Stimulated activated CD8-positive, alpha-beta memory T cell treated with anti-CD3 and anti-CD28 coated beads, Interleukin-2, amount 100 ng/mL, for 48 hours (primary cell): ENCODE results near the gene UBE2M.
A peak's percentile ranks its signal among the peaks of the same experiment; 100 is the strongest.

ENCODE experiments used
- DNase-seq, 2 donors: peaks; one replicate each; pipeline ENCODE4 v3.0.0-alpha.2; 2020; ENCODE audit warnings: low read depth in 2 of 2

Gene UBE2M

DNA sequence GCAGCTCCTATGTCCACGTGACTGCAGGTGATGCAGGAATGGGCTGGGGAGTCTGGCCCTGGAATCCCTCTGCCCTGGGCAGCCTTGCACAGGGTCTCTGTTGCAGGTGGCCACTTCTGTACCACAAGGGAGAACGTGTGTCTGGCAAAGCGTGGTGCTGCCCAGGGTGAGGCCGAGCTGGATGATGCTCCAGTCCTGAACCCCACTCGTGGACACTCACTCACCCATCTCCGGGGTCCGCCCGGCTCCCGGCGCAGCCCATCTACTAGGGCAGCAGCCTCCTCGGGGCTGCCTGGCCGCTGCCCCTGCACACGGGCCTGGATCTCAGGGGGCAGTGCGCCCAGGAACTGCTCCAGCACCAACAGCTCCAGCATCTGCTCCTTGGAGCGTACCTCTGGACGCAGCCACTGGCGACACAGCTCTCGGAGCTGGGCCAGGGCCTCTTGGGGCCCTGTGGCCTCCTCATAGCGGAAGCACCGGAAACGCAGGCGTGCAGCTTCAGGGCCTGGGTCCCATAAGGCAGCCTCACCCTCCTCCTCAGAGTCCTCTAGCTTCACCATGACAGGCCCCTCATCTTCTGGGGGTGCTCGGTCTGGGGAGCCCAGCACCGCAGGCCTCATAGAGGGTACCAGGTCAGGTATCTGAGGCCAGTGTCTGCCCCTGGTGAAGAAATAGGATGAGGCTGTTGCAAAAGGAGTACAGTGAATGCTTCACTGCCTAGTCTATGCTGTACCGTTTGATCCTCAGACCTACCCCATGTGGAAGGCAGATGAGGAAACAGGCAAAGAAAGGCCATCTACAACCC, 12.6 kb upstream of the UBE2M start:
- DNase-seq: no peak

DNA sequence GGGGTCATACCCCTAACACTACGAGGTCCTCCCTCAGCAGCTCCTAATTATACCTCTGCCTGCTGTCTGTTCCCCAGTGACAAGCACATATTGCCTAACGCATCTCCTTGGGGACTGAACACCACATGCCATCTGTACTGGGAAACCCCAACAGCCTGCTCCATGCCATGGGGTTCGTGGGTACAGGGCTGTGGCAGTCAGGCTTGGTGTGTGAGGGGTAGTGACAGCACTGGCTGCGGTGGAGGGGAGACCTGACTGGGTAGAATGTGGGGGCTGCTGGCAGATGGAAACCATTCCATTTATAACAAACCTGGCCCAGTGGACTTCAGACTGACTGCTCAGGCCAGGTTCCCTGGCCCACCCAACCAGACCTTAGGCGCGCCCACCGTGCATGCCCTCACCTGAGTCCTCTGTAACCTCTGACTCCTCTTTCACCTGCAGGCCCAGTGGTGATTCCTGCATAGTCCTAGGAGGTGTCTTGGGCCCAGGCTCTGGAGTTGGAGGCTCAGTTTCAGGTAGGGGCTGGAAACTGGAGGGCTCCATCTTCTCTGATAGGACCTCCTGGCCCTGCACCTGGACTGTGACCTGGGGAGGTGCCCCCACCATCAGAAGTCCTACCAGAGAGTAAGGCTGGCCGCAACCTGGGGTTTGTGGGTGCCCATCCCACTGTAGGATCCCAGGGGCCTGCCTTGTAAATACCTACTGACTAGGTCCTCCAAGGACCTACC, 11.7 kb upstream of the UBE2M start:
- DNase-seq: no peak

DNA sequence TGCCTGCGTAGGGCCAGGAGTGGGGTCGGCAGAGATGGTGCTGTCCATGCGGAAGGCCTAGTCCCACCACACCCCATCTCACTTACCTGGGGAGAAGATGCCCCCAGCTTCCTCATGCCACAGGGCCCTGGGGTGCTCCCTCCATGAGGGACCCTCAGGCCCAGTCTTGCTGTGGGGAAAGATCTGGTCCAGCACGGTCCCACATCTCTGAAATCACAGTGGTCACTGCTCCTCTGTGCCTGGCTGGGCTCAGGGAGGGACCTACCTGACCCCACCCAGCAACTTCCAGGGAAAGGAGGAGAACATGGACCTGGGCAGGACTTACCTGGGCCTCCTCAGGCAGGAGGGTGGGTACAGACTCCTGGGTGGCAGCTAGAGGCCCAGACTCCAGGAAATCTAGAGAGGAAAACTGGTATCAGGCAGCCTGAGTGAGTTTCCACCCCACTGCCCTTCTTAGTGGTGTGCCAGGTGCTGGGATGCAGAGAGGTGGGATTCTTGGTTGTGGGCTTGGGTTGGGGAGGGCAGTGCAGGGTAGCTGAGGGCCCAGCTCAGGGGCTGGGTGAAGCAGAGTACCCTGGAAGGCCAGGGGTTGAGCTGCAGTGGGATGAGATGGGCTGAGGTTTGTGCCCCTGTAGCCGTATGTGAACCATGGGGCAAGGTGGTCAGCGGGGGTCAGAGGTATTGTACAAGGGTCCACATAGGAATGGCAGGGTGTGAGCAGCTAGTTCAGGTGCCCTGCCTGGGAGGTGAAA, 11.0 kb upstream of the UBE2M start:
- DNase-seq: no peak

DNA sequence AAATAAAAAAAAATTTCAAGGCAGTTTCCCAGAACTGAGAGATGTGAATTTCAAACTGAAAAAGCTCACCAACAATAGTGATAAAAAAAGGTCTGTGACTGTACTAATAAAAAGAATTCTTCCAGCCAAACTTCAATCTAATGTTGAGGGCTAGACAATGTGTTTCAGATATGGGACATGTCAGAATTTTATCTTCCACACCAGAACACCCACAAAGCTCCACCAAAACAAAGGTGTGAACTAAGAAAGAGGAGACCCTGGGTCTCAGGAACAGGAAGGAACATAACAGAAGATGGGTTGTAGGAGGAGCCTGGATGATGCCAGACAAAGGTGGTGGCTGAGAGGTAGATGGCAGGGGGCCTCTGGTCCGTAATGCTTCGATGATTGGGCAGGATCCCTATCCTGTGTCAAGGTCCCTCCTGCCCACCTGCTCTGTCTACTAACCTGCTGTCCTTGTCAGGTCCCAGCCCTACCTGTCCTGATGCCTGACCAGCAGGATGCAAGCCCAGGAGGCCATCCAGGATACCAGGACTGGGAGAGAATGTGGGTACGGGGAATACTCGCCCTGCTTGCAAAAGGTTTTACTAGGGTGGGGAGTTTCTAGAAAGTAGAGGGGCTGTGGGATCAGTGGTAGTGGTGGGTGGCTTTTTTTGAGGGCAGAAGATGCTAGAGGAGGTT, 10.2 kb upstream of the UBE2M start:
- DNase-seq: no peak

DNA sequence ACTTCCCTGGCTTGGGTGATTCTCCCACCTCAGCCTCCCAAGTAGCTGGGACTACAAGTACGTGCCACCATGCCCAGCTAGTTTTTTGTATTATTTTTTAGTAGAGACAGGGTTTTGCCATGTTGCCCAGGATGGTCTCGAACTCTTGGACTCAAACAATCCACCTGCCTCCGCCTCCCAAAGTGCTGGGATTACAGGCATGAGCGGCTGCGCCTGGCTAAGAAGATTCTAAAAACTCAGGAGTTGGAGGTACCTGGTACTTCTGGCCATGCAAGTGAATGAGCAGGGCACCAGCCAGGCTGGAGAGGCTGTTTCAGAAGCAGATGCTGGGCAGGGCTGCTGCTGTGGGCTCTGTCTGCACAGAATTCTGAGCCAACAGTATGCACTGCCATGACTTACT, 8.6 kb upstream of the UBE2M start:
- no peak for DNase-seq

DNA sequence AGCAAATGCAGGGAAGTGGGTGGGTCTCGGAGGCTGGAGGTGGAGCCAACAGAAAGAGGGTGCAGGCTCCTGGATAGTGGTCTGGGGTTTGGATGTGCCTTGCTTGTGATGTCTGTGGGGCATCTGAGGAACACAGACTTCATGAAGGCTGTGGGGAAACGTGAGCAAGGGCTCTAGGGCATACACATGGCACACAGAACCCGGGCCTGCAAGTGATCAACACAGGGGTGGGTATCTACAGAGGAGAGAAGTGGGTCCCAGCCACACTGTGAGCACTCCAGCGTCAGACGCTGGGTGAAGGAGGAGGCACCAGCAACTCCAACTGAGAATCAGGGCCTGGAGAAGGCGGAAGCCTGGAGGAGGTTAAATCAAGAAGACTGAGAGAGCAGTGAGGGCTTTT, 5.4 kb upstream of the UBE2M start:
- DNase-seq: no peak

DNA sequence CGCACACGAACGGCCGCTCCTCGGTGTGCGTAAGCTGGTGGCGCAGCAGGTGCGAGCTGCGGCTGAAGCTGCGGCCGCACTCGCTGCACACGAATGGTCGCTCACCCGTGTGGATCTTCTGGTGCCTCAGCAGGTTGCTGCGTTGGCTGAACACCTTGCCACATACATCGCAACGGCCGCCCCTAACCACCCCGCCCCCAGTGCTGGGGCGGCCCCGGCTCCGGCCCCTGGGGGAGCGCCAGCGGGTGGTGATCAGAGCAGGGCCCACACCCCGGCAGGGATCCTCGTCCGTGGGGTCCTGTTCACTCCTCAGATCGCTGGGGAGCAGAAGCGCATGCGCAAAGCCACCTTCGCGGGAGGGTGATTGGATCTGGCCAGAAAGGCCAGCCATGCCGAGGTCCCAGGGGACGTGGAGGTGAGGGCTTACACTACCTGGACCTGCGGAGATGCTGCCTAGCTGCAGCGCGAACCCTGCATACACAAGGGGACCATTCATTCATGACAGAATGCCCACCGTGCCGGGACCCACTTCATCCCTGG, 4.7 kb upstream of the UBE2M start:
- peak in 1 of 2 donors; percentile 27 for DNase-seq

DNA sequence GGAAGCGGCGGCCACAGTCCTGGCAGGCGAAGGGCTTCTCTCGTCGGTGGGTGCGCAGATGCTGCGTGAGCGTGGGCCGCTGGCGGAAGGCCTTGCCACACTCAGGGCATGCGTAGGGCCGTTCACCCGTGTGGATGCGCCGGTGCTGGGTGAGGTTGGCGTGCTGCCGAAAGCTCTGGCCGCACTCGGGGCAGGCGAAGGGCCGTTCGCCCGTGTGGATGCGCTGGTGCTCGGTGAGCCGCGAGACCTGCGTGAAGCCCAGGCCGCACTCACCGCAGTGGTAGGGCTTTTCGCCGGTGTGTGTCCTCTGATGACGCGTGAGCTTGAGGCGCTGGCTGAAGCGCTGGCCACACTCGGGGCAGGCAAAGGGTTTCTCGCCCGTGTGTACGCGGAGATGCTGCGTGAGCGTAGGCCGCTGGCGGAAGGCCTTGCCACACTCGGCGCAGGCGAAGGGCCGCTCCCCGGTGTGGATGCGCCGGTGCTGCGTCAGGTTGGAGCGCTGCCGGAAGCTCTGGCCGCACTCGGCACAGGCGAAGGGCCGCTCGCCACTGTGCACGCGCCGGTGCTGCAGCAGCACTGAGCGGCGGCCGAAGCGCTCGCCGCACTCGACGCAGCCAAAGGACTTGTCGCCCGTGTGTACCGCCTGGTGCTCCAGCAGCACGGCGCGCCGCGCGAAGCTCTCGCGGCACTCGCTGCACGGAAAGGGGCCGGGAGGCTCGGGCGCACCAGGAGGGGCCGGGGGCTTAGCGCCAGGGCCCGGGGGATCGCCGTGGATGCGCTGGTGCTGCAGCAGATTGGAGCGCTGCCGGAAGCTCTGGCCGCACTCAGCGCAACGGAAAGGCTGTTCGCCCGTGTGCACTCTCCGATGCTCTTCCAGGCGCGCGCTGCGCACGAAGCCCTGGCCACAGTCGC, 4.0 kb upstream of the UBE2M start:
- peak in 1 of 2 donors; percentile 37 for DNase-seq

DNA sequence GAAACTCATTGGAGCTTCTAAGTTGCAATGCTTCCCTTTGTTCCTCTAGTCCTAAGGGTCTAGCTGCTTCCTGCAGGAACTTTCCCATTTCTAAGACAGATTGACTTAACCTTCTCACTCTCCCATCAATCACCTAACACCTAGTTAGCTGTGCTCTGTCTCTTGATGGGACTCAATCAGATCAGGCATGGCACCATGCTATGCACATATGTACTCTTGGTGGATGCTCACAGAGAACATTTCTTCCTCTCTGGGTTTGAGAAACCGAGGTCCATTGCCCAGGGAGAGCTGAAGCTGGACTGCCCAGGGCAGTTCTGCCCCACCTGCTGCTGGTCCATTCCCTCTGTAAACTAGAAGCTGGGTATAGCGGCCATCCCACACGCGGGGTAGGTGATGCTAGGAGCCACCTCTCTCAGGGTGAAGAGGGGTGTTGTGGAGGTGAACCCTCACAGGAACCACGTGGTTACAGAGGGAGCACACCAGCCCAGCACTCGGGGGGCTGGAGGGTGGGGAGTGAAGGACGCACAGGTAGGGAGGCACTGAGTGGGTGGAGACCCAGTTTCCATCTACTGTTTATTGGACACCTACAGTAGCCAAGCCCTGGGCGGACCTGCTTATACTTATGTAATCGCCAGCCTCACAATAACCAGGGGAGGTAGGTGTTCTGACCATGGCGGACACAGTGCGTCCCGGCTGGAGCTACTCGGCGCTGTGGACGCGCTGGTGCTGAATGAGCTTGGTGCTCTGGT, 3.1 kb upstream of the UBE2M start:
- no peak for DNase-seq

DNA sequence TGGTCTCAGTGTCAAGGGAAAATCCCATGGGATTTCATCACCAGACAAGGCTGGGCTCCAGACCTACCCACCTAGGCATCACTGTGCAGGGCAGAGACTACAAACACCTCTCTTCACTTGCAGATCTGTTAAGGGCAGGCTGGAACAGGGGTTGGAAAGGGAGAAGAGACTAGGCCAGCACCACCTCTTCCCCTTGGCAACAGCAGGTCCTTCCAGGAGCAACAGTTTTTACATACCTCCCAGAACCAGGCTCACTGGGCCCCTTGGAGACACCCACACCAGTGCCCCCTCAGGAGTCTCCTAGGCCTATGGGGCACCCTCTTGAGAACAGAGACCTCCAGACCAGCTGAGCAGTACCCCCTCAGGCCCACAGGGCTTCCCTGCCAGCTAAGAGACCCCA, 2.5 kb upstream of the UBE2M start:
- no peak for DNase-seq

DNA sequence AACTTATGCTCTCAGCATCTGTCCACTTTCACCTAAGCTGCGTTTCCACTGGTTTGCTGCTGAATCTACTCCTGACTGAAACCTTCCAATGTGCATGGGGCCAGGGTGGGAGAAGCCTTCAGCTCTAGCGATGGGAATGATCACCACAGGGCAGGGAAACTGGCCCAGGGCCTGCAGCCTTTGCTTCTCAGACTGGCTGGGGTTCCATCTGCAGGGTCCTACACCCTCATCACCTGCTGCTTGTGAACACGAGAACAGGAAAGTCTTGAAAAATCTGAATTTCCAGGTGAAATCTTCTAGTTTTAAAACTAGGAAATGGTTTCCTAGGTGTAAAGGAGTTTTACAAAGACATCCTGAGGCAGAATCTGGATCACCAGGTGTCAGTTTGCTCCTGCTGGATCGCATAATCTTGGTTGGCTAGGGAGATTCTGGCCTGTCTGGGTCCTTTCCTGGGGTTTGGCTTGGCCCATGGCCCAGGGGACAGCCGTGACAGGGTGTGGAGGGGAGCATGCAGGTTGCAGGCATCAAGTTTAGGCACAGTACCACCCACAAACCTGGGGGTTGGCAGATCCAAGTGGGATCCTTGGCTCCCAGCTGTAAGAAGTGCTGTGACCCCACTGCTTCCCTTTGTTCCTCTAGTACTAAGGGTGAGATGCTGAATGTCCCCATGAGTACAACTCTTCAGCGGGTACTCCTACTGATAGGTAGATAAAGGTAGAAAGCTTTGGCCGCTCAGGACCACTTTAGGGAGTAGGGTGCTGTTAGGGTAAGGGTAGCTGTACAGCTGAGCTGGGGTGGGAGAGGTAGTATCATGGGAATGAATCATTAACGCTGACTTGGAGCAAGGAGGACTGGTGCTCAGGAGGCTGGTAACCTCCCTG, 1.8 kb upstream of the UBE2M start:
- DNase-seq: no peak

DNA sequence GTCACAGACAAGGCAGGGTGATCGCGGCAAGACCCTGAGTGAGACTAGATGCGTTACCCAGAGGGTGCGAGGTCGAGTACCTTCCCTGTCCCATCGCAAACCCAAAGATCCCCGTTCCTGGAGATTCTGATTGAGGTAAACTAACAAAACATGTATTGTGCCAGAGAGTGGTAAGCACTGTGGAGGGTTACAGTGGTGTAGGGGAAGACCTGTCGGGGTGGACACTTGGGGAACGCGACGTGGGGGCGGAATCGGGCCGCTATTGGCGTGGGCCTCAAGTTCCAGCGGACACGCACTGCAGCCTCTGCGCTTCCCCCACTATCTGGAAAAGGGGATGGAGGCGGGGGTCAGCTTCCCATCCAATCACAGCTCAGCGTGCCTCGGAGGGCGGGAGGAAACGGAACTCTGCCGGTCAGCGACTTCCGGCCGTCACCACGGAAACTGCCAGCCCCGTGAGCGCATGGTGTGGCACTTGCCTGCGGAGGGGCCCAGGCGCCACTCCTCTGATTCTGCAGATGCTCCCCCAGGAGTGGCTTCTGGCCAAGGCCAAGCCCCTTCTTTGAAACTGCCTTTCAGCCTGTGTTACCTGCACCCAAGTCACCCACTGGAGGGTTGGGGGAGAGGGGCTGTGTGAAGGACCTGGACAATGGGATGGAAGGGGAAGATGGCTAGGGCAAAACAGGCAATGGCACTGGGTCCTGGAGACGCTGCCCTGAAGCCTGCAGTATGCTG, 1.0 kb upstream of the UBE2M start:
- peak; percentile 76 to 82 for DNase-seq

DNA sequence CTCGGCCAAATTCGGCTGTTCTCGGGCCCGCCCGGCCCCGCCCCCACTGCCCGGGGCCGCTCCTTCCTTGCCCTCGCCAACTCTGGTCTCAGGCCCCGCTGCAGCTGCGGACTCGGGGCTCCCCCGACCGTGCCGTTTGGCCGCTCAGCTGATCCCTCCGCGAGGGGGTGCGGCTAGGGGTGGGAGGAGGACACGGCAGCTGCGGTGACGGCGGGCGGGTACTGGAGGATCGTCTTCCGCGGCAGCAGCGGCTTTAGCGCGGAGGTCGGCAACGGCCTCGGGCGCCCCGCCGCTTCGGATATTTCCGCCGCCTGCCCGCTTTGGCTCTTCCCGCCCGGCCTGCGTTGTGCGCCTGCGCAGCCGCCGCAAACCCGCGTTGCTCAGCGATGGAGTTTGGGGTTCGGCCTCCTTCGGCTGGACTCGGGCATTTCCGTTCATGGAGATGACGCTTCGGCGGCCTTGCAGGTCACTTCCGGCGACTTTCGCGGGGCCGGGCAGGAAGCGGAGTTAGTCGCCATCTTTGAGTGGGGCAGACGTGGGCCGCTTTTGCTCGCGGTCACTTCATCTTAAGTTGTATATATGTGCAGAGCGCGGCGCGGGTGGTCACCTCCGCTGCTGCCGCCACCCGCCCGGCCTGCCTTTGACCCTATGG, 338 bp upstream of the UBE2M start:
- DNase-seq: peak; percentile 99

DNA sequence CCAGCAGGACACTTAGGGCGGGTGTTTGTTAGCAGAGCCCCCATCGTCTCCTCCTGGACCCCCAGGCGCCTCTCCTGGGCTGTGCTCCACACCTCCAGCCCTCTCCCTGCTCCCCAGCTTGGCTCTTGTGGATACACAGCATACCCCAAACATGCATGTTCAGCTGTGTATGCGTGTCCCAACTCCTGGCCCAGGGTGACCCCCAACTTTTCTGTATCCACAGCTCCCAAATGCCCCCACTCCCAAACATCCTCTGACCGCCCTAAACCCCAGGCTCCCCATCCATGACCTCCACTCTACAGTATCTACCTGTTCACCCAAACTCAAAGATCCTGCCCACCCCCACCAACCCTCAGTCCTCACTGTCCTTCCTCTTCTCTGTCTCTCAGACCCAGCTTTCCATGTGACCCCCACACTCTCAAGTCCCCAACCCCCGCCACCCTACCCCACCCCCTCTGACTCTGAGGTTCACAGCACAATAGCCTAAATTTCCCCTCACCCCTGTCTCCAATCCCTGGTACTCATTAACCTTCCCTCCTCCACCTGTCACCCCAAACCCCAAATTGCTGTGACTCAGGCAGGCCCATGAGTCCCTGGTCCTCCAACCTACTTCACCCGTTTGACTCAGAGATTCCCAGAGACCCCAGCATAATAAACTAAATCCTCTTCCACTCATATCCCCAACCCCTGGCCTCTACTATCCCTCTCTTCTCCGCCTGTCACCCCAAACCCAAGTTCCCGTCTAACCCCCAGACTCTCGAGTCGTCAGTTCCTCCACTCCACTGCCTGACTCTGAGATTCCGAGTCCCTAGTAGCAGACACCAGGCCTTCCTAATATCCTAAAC, 968 bp downstream of the UBE2M start:
- no peak for DNase-seq

DNA sequence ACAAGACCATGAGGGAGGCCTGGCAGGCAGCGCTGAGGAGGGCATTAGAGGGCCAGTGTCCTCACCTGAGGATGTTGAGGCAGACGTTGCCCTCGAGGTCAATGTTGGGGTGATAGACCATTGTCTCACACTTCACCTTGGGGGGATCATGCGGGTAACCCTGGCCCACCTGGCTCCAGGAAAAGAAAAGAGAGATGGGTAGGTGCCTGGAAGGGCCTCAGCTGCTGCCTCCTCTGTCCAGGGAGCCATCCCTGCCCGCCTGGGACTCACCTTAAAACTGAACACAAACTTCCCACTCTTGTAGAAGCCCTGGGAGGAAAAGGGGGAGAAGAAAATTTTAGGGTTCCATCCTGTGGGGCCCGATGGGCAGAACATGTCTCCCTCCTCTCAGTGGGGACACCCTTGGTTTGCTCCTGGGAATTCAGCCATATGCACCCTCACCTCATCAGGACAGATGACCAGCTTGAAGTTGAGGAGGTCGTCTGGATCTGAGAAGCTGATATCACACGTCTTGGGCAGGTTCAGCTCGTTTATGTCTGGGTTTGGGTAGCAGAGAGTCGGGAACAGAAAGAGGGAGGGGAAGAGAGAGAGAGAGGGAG, 1.7 kb downstream of the UBE2M start:
- no peak for DNase-seq

DNA sequence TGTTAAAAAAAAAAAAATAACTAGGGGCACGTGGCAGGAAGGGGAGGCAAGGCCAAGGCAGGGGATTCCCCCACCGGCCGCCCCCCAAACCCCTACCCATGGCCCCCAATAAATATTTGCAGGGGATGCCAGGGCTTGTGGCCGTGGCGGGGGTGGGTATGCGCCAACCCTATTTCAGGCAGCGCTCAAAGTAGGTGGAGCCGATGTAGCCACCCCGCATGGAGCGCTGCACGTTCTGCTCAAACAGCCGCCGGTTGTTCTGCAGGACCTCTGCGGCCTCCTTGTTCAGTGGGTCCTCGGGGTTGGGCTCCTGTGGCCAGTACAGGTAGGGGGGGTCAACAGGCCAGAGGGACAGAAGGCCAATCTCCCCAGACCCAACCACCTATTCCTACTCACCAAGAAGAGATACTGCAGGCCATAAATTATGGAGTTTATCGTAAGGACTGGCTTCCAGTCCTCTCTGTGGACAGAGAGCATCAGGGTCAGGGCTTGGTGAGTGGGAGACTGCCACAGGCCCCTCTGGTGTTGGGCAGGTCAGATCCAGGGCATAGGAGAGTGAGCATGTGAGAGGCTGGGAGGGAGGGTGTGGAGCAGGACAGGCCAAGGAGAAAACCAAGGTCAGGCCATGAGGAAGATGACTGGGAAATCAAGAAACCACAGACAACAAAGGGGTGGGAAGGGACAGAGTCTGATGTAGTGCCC, 2.3 kb downstream of the UBE2M start:
- DNase-seq: no peak
